ENCODE measurements around the gene AKAP3. TPM values are rescaled to one million over a fixed set of nuclear protein-coding genes. Genes with fewer than 3 reads are reported as not detected.

Gene AKAP3
- 1 to 10 TPM in 1 of 2 donors, under 1 TPM in 1; 0.67 to 4.5 TPM for total RNA-seq

GRCh38 chr12:4648501-4649357 lies at the start of gene AKAP3, which contains the start of gene NDUFA9:
TSS of gene AKAP3 (minus strand) at chr12:4649051. CDS start at chr12:4638196, 10,855 bp downstream.
TSS of gene NDUFA9 (plus strand) at chr12:4649114. CDS start at chr12:4649127, 13 bp downstream.

Other genes starting within 250 kb of the AKAP3 start
- gene FGF6, start 203.2 kb downstream of the AKAP3 start, total RNA-seq, result not detected
- gene RAD51AP1, start 110.2 kb downstream of the AKAP3 start, total RNA-seq, result 10 to 100 TPM; 18.2 to 27.6 TPM
- gene DYRK4, start 86.8 kb downstream of the AKAP3 start, total RNA-seq, result 10 to 100 TPM; 30.6 to 46.0 TPM
- 10 to 100 TPM; 50.2 to 52.6 TPM for gene NDUFA9, start 63 bp upstream of the AKAP3 start, total RNA-seq
- gene GALNT8, start 71.3 kb upstream of the AKAP3 start, total RNA-seq, result not detected

All from melanocyte of skin (primary cell).